ENCODE results near the gene MAP10.

The MAP10 gene

GRCh38 chr1:232853994-232854797, 49.0 kb downstream of the MAP10 start (continued):
- TF ChIP-seq ZNF423 (tag by site-specific recombination; IDR thresholded peaks at IDR 0.05) (no peak), ELK4 (IDR thresholded peaks at IDR 0.05; ENCODE audit: borderline replicate concordance, low read depth, low read length) (no peak), ZNF704 (tag by site-specific recombination; IDR thresholded peaks at IDR 0.05) (no peak), ZNF214 (tag by site-specific recombination; IDR thresholded peaks at IDR 0.05; ENCODE audit: borderline replicate concordance) (no peak), KLF17 (tag by site-specific recombination; IDR thresholded peaks at IDR 0.05) (no peak), ZNF202 (tag by site-specific recombination; IDR thresholded peaks at IDR 0.05; ENCODE audit: borderline replicate concordance) (no peak), SETDB1 (IDR thresholded peaks at IDR 0.05; ENCODE audit: insufficient read length, low read length) (no peak), MZF1 (tag by site-specific recombination; IDR thresholded peaks at IDR 0.05; ENCODE audit: borderline replicate concordance) (no peak), ZNF768 (tag by site-specific recombination; IDR thresholded peaks at IDR 0.05) (no peak), ZBTB11 (tag by site-specific recombination; conservative IDR thresholded peaks at IDR 0.05; ENCODE audit: low read depth) (0 out of 2 replicates have a peak, but pooled peaks have one; percentile 12), ZNF639 (tag by site-specific recombination; IDR thresholded peaks at IDR 0.05) (peak; percentile 91), KLF8 (tag by site-specific recombination; IDR thresholded peaks at IDR 0.05) (peak; percentile 83), KLF16 (tag by site-specific recombination; IDR thresholded peaks at IDR 0.05) (no peak), ZNF660 (tag by site-specific recombination; IDR thresholded peaks at IDR 0.05) (peak; percentile 74), ZNF513 (tag by site-specific recombination; IDR thresholded peaks at IDR 0.05) (no peak), ZNF623 (tag by site-specific recombination; IDR thresholded peaks at IDR 0.05) (no peak), ZNF19 (tag by site-specific recombination; IDR thresholded peaks at IDR 0.05; ENCODE audit: low read depth) (no peak), ZSCAN30 (tag by site-specific recombination; IDR thresholded peaks at IDR 0.05) (no peak), TSHZ1 (tag by site-specific recombination; IDR thresholded peaks at IDR 0.05; ENCODE audit: borderline replicate concordance) (peak; percentile 87), ZNF221 (tag by site-specific recombination; IDR thresholded peaks at IDR 0.05; ENCODE audit: borderline replicate concordance) (no peak), ZEB2 (tag by site-specific recombination; IDR thresholded peaks at IDR 0.05) (peak; percentile 96), ZNF645 (tag by site-specific recombination; IDR thresholded peaks at IDR 0.05) (no peak)
